Measurements from ENCODE around the gene GSTP1.

DNA sequence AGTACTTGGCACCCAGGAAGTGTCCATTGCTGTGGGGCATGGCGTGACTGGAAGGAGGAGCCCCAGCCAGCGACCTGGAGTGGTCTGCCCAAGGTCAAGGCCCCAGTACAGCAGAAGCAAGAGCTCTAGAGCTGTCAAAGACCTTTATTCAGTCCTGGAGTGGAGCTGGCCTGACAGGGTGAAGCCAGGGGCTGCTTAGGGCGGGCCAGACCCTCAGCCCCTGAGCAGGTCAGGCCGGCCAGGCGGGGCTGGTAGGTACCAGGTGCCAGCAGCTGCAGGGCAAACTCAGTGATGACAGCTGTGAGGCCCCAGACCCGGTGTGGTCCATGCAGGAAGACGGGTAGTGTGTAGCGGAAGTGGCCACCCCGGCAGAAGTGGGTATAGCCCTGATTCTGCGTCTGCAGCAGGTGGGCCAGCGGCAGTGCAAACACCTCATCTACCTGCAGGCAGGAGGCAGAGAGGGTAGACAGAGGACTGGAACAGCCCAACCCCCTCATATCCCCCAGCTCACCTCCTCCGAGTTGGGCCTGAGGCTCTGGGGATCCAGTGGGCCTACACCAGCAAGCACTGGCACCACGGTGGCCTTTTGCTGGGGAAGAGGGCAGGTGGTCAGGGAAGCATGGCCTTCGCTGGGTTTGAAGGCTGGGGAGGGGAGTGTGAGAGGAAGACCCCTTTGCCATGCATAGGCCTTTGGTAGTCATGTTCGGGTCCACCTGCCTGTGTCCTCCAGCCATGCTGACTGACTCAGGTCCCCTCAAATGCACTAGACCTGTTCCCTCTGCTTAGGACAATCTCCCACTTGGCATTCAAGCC lies 44.4 kb downstream of the GSTP1 start:
- TF ChIP-seq CTCF (IDR thresholded peaks at IDR 0.05; ENCODE audit: low read depth, low read length) (no peak), EZH2phosphoT487 (IDR thresholded peaks at IDR 0.05; ENCODE audit: low read depth) (no peak)
